ENCODE data around the gene MCF2L.

- no peak for TF ChIP-seq CTCF (IDR thresholded peaks at IDR 0.05)
- TF ChIP-seq POLR2A (IDR thresholded peaks at IDR 0.05) = no peak
These were observed 47.0 kb downstream of the MCF2L start for GRCh38 chr13:113015826-113016525.
